ENCODE measurements around the gene PATJ. TPM values are rescaled to one million over a fixed set of nuclear protein-coding genes. Genes with fewer than 3 reads are reported as not detected.

The PATJ gene
- total and polyA plus RNA-seq, 2 donors (not counting 1 experiment from before 2014, with no cell fraction given): 8.0 to 45.3 TPM

DNA sequence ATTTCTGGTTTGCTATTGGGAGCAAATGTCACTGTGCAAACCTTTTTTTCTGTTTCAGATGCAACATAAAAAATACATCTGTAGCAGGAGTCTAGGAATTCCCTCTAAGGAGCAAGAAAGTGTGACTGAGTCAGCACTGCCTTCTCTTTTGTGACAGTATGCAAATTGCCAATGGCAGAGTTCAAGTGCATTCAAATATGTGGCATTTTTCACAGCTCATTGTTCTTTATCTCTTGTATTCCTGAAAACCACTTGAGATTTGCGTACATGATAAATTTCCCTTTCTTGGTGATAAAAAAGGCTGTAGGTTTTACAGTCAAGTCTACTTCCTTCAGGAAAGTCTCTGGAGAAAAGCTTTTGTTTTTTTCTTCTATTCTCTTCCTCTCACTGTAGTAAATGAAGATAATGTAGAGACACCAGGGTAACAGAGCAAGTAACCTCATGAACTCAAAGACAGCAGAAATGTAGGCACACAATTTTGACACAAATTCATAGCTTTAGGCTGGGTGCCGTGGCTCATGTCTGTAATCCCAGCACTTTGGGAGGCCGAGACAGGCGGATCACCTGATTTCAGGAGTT is 322.6 kb downstream of the PATJ start:
- TF ChIP-seq, protein P1, sequence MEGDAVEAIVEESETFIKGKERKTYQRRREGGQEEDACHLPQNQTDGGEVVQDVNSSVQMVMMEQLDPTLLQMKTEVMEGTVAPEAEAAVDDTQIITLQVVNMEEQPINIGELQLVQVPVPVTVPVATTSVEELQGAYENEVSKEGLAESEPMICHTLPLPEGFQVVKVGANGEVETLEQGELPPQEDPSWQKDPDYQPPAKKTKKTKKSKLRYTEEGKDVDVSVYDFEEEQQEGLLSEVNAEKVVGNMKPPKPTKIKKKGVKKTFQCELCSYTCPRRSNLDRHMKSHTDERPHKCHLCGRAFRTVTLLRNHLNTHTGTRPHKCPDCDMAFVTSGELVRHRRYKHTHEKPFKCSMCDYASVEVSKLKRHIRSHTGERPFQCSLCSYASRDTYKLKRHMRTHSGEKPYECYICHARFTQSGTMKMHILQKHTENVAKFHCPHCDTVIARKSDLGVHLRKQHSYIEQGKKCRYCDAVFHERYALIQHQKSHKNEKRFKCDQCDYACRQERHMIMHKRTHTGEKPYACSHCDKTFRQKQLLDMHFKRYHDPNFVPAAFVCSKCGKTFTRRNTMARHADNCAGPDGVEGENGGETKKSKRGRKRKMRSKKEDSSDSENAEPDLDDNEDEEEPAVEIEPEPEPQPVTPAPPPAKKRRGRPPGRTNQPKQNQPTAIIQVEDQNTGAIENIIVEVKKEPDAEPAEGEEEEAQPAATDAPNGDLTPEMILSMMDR (IDR thresholded peaks at IDR 0.05): no peak
- no peak for TF ChIP-seq EZH2 (IDR thresholded peaks at IDR 0.05; ENCODE audit: borderline replicate concordance, insufficient read depth, low read depth, low read length, poor library complexity, severe bottlenecking)
- H3K4me1 ChIP-seq (ENCODE audit: control insufficient read depth in 2 of 2, insufficient read depth in 2 of 2, low read length in 2 of 2): no peaks in the 10 kb centered on the region
- no peak for DNase-seq
- WGBS (ENCODE audit: insufficient coverage): 80% methylated on average over 1 of the region's 4 CpGs
- H3K9ac ChIP-seq (ENCODE audit: low read length): no peak overlapping the region
- CTCF ChIA-PET: no interaction called here
- peaks cover 0 to 8% (median 0%) of the 10 kb centered on the region in 3 donors for H3K9me3 ChIP-seq (ENCODE audit: control extremely low read depth in 1 of 3, control insufficient read depth in 2 of 3, insufficient read depth in 1 of 3, low read length in 2 of 3)
- H3K27me3 ChIP-seq (replicated peaks in 1 of 4; ENCODE audit: control extremely low read depth in 1 of 4, control insufficient read depth in 3 of 4, insufficient read depth in 4 of 4, low read length in 3 of 4): no peaks in the 10 kb centered on the region
- H3K4me3 Mint-ChIP-seq: no peak overlapping the region
- no peaks in the 10 kb centered on the region for H3K36me3 ChIP-seq (replicated peaks in 1 of 2; ENCODE audit: control extremely low read depth in 1 of 2, control insufficient read depth in 1 of 2, extremely low read depth in 1 of 2, insufficient read depth in 2 of 2, low read length in 1 of 2)
- intact Hi-C loops (cut with micrococcal nuclease): no loop called here
- H3K27ac Mint-ChIP-seq: no peak overlapping the region
- peaks cover 6% of the 10 kb centered on the region for H3K9me3 Mint-ChIP-seq (ENCODE audit: insufficient read depth)
- no peaks in the 10 kb centered on the region for H3K27me3 Mint-ChIP-seq
- H3K27ac ChIP-seq (ENCODE audit: low read length in 2 of 2): no peak overlapping the region
- no peaks in the 10 kb centered on the region for H3K4me1 Mint-ChIP-seq
- H3K4me3 ChIP-seq (ENCODE audit: control extremely low read depth in 1 of 5, extremely low read depth in 1 of 5, insufficient read depth in 1 of 5, low read depth in 2 of 5, low read length in 4 of 5): no peak overlapping the region
- no peak overlapping the region for H2AFZ ChIP-seq (ENCODE audit: insufficient read depth, low read depth, low read length, poor library complexity, severe bottlenecking)
- no peaks in the 10 kb centered on the region for H3K79me2 ChIP-seq (ENCODE audit: control insufficient read depth, insufficient read depth, low read length)
- no peak for ATAC-seq (ENCODE audit: low read depth)
- POLR2A ChIA-PET: no interaction called here
- no peak overlapping the region for H3K4me2 ChIP-seq (replicated peaks; ENCODE audit: low read depth, low read length, poor library complexity, severe bottlenecking)
- H4K20me1 ChIP-seq (ENCODE audit: control insufficient read depth, insufficient read depth, low read length, poor library complexity, severe bottlenecking): no peaks in the 10 kb centered on the region

DNA sequence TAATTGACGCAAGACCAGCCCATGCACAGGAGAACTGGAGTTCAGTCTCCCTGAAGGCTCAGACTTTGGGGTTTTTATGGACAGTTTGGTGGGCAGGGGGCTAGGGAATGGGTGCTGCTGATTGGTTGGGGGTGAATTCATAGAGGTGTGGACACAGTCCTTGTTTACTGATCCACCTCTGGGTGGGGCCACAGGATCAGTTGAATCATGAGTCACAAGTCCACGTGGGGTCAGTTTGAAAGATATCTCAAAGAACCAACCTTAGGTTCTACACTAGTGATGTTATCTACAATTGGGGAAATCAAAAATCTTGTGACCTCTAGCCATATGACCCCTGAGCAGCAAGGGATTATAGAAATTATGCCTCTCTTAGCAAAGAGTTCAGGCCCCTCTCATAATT is 324.4 kb downstream of the PATJ start:
- Histone ChIP-seq H3K9ac (ENCODE audit: low read length) (no peak overlapping the region), H3K79me2 (ENCODE audit: control insufficient read depth, insufficient read depth, low read length) (no peaks in the 10 kb centered on the region), H2AFZ (ENCODE audit: insufficient read depth, low read depth, low read length, poor library complexity, severe bottlenecking) (no peak overlapping the region), H3K9me3 (ENCODE audit: control extremely low read depth in 1 of 3, control insufficient read depth in 2 of 3, insufficient read depth in 1 of 3, low read length in 2 of 3) (peaks cover 0 to 8% (median 0%) of the 10 kb centered on the region in 3 donors), H4K20me1 (ENCODE audit: control insufficient read depth, insufficient read depth, low read length, poor library complexity, severe bottlenecking) (no peaks in the 10 kb centered on the region), H3K4me2 (replicated peaks; ENCODE audit: low read depth, low read length, poor library complexity, severe bottlenecking) (no peak overlapping the region), H3K36me3 (replicated peaks in 1 of 2; ENCODE audit: control extremely low read depth in 1 of 2, control insufficient read depth in 1 of 2, extremely low read depth in 1 of 2, insufficient read depth in 2 of 2, low read length in 1 of 2) (no peaks in the 10 kb centered on the region), H3K27me3 (replicated peaks in 1 of 4; ENCODE audit: control extremely low read depth in 1 of 4, control insufficient read depth in 3 of 4, insufficient read depth in 4 of 4, low read length in 3 of 4) (no peaks in the 10 kb centered on the region), H3K4me1 (ENCODE audit: control insufficient read depth in 2 of 2, insufficient read depth in 2 of 2, low read length in 2 of 2) (no peaks in the 10 kb centered on the region), H3K27ac (ENCODE audit: low read length in 2 of 2) (no peak overlapping the region), H3K4me3 (ENCODE audit: control extremely low read depth in 1 of 5, extremely low read depth in 1 of 5, insufficient read depth in 1 of 5, low read depth in 2 of 5, low read length in 4 of 5) (no peak overlapping the region)
- Mint-ChIP-seq H3K27me3 (no peaks in the 10 kb centered on the region), H3K4me1 (no peaks in the 10 kb centered on the region), H3K27ac (no peak overlapping the region), H3K4me3 (no peak overlapping the region), H3K9me3 (ENCODE audit: insufficient read depth) (peaks cover 6% of the 10 kb centered on the region)
- ATAC-seq (ENCODE audit: low read depth): no peak
- 100% methylated on average over 1 of the region's 2 CpGs for WGBS (ENCODE audit: insufficient coverage)
- TF ChIP-seq, protein P1 (IDR thresholded peaks at IDR 0.05): no peak
- no peak for TF ChIP-seq EZH2 (IDR thresholded peaks at IDR 0.05; ENCODE audit: borderline replicate concordance, insufficient read depth, low read depth, low read length, poor library complexity, severe bottlenecking)
- CTCF ChIA-PET: no interaction called here
- intact Hi-C loops (cut with micrococcal nuclease): no loop called here
- DNase-seq: no peak
- POLR2A ChIA-PET: no interaction called here
